ENCODE results near the gene ATXN1.

The ATXN1 gene

DNA sequence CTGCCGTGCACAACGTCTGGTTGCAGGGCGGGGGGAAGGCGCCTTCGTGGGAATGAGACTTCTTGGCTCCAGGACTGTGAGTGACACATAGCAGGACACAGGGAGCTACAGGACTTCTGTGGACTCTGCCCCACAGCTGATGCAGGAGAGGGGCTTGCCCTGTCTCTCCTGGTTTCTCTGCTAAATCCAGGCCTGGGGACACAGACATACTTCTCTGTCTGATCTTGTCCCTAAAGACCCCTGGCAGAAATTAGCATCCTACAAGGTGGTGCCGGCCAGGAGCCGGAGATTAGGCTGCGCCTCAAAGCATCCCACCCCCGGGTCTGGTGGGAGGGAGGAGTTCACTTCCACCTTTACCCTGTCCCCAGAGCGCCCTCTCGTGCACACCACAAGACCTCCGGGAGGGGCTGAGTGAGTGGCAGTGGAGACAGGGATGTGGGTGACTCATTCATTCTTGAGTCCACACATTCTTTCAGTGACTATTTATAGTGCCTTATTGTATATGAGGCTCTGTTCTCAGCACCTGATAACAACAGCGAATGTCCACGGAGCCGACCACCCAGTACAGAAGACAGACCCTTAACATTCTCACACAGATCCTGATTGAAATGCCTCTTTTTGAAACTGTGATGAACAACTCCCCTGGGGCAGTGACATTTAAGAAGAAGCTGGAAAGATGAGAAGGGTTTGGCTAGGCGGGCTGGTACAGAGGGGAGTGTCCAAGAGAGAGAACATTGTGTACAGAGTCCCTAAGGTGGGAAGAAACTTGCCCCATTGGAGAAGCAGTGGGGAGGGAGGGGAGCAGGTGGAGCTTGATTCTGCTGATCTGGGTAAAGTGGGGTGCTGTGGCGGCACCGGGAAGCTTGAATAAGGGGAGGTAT is 483.9 kb downstream of the ATXN1 start:
- peak; percentile 97 for ATAC-seq

DNA sequence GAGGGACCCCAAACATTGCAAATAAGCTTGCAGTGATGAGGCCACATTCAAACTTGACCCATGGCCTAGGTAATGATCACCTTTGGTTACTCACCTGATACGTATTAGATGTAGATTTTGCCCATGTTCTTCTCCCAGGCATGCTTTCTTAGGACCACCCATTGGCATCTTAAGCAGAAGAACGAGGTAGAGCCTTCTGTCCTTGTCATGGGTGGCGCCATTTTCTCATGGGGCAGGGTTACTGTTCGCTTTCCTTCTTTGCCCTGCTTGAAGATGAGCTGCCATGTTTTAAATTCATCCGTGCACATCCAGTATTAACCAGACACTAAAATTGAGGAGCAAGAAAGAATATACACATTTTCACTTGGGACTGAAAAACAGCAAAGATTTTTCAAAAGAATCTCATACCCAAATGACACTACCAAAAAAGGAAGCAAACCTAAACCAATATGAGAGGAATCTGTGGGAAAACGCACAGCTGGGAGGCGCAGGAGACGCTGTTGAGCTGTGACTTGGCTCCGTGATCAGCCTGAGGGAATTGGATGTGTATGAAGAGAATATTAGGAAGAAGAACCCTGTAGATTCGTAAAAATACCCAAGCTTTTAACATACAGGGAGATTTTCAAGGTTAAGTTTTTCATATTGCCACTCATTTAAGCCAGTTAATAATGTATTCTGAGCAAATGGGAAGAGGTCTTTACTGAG is 486.2 kb downstream of the ATXN1 start:
- TF ChIP-seq ZNF70 (CRISPR knock-in tag; IDR thresholded peaks at IDR 0.05) (no peak), ARNTL (CRISPR knock-in tag; IDR thresholded peaks at IDR 0.05; ENCODE audit: borderline replicate concordance, low read depth) (no peak), ZFP30 (CRISPR knock-in tag; IDR thresholded peaks at IDR 0.05) (no peak), RARB (CRISPR knock-in tag; IDR thresholded peaks at IDR 0.05) (no peak), ISL1 (CRISPR knock-in tag; IDR thresholded peaks at IDR 0.05) (no peak), OSR1 (CRISPR knock-in tag; IDR thresholded peaks at IDR 0.05) (no peak), SNAI2 (CRISPR knock-in tag; IDR thresholded peaks at IDR 0.05) (no peak), ZNF8 (CRISPR knock-in tag; IDR thresholded peaks at IDR 0.05) (no peak), TSHZ2 (CRISPR knock-in tag; IDR thresholded peaks at IDR 0.05) (no peak), ZNF565 (CRISPR knock-in tag; conservative IDR thresholded peaks at IDR 0.05; ENCODE audit: low read depth) (no peak), PPARA (CRISPR knock-in tag; IDR thresholded peaks at IDR 0.05; ENCODE audit: borderline replicate concordance) (no peak), ZC3H10 (CRISPR knock-in tag; IDR thresholded peaks at IDR 0.05) (no peak), GLIS3 (CRISPR knock-in tag; IDR thresholded peaks at IDR 0.05) (no peak), ZFP3 (CRISPR knock-in tag; IDR thresholded peaks at IDR 0.05) (no peak), CSDC2 (CRISPR knock-in tag; IDR thresholded peaks at IDR 0.05) (no peak), BACH2 (CRISPR knock-in tag; IDR thresholded peaks at IDR 0.05; ENCODE audit: borderline replicate concordance) (no peak), ESRRG (CRISPR knock-in tag; IDR thresholded peaks at IDR 0.05) (no peak)
- TF ChIP-seq, protein P1, sequence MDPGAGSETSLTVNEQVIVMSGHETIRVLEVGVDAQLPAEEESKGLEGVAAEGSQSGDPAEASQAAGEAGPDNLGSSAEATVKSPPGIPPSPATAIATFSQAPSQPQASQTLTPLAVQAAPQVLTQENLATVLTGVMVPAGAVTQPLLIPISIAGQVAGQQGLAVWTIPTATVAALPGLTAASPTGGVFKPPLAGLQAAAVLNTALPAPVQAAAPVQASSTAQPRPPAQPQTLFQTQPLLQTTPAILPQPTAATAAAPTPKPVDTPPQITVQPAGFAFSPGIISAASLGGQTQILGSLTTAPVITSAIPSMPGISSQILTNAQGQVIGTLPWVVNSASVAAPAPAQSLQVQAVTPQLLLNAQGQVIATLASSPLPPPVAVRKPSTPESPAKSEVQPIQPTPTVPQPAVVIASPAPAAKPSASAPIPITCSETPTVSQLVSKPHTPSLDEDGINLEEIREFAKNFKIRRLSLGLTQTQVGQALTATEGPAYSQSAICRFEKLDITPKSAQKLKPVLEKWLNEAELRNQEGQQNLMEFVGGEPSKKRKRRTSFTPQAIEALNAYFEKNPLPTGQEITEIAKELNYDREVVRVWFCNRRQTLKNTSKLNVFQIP (CRISPR knock-in tag; IDR thresholded peaks at IDR 0.05; ENCODE audit: borderline replicate concordance, low read depth), result no peak
- TF ChIP-seq, protein P2, sequence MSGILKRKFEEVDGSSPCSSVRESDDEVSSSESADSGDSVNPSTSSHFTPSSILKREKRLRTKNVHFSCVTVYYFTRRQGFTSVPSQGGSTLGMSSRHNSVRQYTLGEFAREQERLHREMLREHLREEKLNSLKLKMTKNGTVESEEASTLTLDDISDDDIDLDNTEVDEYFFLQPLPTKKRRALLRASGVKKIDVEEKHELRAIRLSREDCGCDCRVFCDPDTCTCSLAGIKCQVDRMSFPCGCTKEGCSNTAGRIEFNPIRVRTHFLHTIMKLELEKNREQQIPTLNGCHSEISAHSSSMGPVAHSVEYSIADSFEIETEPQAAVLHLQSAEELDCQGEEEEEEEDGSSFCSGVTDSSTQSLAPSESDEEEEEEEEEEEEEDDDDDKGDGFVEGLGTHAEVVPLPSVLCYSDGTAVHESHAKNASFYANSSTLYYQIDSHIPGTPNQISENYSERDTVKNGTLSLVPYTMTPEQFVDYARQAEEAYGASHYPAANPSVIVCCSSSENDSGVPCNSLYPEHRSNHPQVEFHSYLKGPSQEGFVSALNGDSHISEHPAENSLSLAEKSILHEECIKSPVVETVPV (CRISPR knock-in tag; IDR thresholded peaks at IDR 0.05), result no peak
- TF ChIP-seq, protein P3, sequence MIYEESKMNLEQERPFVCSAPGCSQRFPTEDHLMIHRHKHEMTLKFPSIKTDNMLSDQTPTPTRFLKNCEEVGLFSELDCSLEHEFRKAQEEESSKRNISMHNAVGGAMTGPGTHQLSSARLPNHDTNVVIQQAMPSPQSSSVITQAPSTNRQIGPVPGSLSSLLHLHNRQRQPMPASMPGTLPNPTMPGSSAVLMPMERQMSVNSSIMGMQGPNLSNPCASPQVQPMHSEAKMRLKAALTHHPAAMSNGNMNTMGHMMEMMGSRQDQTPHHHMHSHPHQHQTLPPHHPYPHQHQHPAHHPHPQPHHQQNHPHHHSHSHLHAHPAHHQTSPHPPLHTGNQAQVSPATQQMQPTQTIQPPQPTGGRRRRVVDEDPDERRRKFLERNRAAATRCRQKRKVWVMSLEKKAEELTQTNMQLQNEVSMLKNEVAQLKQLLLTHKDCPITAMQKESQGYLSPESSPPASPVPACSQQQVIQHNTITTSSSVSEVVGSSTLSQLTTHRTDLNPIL (CRISPR knock-in tag; IDR thresholded peaks at IDR 0.05; ENCODE audit: low read depth), result no peak
- no peak for ATAC-seq

More for the DNA sequence above, 483.9 kb downstream of the ATXN1 start:
- TF ChIP-seq PATZ1 (CRISPR knock-in tag; IDR thresholded peaks at IDR 0.05; ENCODE audit: borderline replicate concordance) (0 out of 2 replicates have a peak, but pooled peaks have one; percentile 45), GLIS3 (CRISPR knock-in tag; IDR thresholded peaks at IDR 0.05) (no peak), ZFP30 (CRISPR knock-in tag; IDR thresholded peaks at IDR 0.05) (no peak)
